IMR-90 (cell line): ENCODE measurements around the gene AMOTL1.
A peak's percentile ranks its signal among the peaks of the same experiment; 100 is the strongest.

Experiments used
- CEBPB ChIP-seq: IDR thresholded peaks from 2 replicates; pipeline ENCODE4 v1.6.1; 2012; ENCODE audit warnings: low read depth, low read length, improper control_type of control experiment
- CHD1 ChIP-seq: IDR thresholded peaks from 2 replicates; pipeline ENCODE4 v1.6.1; 2012; ENCODE audit warnings: low read depth, low read length, improper control_type of control experiment
- CTCF ChIP-seq: conservative IDR thresholded peaks from 2 replicates; pipeline ENCODE4 v1.5.1; 2012; ENCODE audit warnings: mild to moderate bottlenecking, low read depth, low read length, improper control_type of control experiment
- FOS ChIP-seq: fragments of 150-350 bp; IDR thresholded peaks from 2 replicates; pipeline ENCODE4 v1.6.1; 2016; ENCODE audit warnings: low read depth, low read length
- MAFK ChIP-seq: IDR thresholded peaks from 2 replicates; pipeline ENCODE4 v1.6.1; 2012; ENCODE audit warnings: low read depth, low read length, improper control_type of control experiment
- MAZ ChIP-seq: IDR thresholded peaks from 2 replicates; pipeline ENCODE4 v1.6.1; 2012; ENCODE audit warnings: low read depth, mild to moderate bottlenecking, low read length, improper control_type of control experiment, moderate library complexity, borderline replicate concordance
- MXI1 ChIP-seq: IDR thresholded peaks from 2 replicates; pipeline ENCODE4 v1.6.1; 2012; ENCODE audit warnings: low read depth, mild to moderate bottlenecking, low read length, moderate library complexity, borderline replicate concordance
- NFE2L2 ChIP-seq: fragments of 150-350 bp; IDR thresholded peaks from 2 replicates; pipeline ENCODE4 v1.6.1; 2016; ENCODE audit warnings: low read depth, mild to moderate bottlenecking, low read length
- POLR2A ChIP-seq: IDR thresholded peaks from 2 replicates; pipeline ENCODE4 v1.6.1; 2012; ENCODE audit warnings: mild to moderate bottlenecking, low read depth, low read length
- RAD21 ChIP-seq: IDR thresholded peaks from 2 replicates; pipeline ENCODE4 v1.6.1; 2012; ENCODE audit warnings: low read length, improper control_type of control experiment
- RCOR1 ChIP-seq: IDR thresholded peaks from 2 replicates; pipeline ENCODE4 v1.6.1; 2012; ENCODE audit warnings: mild to moderate bottlenecking, low read length, improper control_type of control experiment; ENCODE audit not compliant: insufficient replicate concordance
- RFX5 ChIP-seq: IDR thresholded peaks from 2 replicates; pipeline ENCODE4 v1.8.0; 2012; ENCODE audit warnings: low read depth, mild to moderate bottlenecking, low read length, moderate library complexity
- SMC3 ChIP-seq: fragments of 150-350 bp; IDR thresholded peaks from 2 replicates; pipeline ENCODE4 v1.6.1; 2016; ENCODE audit warnings: low read depth, mild to moderate bottlenecking, antibody characterized with exemption, low read length, moderate library complexity
- USF2 ChIP-seq: fragments of 150-350 bp; IDR thresholded peaks from 2 replicates; pipeline ENCODE4 v1.6.1; 2017; ENCODE audit warnings: mild to moderate bottlenecking, antibody characterized with exemption, low read length, low read depth

- TF ChIP-seq CTCF (no peak), POLR2A (no peak), SMC3 (no peak), MAZ (no peak), RAD21 (no peak), NFE2L2 (no peak), RFX5 (no peak), CEBPB (no peak), FOS (no peak), MXI1 (no peak), RCOR1 (no peak), CHD1 (no peak), USF2 (no peak), MAFK (peak; percentile 98)
These were observed 55.1 kb downstream of the AMOTL1 start for GRCh38 chr11:94823102-94823732.
